H9 (cell line): ENCODE measurements around the gene PRTN3. TPM values are rescaled to one million over a fixed set of nuclear protein-coding genes. Genes with fewer than 3 reads are reported as not detected.
A peak's percentile ranks its signal among the peaks of the same experiment; 100 is the strongest.

ENCODE experiments used
- DNase-seq: peaks from one replicate; pipeline ENCODE4 v3.0.0-alpha.2; 2017
- H2AFZ ChIP-seq: one replicate; pipeline ENCODE4 v1.6.1; 2013; ENCODE audit warnings: mild to moderate bottlenecking, low read length, control low read depth, moderate library complexity
- H2AK5ac ChIP-seq: 2 replicates; pipeline ENCODE4 v1.6.1; 2013; ENCODE audit warnings: low read length, control low read depth, mixed read lengths; ENCODE audit not compliant: insufficient read length
- H2BK120ac ChIP-seq: one replicate; pipeline ENCODE4 v1.6.1; 2013; ENCODE audit warnings: low read depth, mild to moderate bottlenecking, low read length, control low read depth, inconsistent platforms; ENCODE audit not compliant: poor library complexity, severe bottlenecking
- H2BK12ac ChIP-seq: 2 replicates; pipeline ENCODE4 v1.6.1; 2013; ENCODE audit warnings: low read length, control low read depth, mixed read lengths, low read depth; ENCODE audit not compliant: insufficient read length
- H2BK15ac ChIP-seq: 2 replicates; pipeline ENCODE4 v1.6.1; 2013; ENCODE audit warnings: low read depth, low read length, control low read depth
- H2BK20ac ChIP-seq: one replicate; pipeline ENCODE4 v1.6.1; 2013; ENCODE audit warnings: low read depth, mild to moderate bottlenecking, low read length, control low read depth, inconsistent platforms; ENCODE audit not compliant: poor library complexity, severe bottlenecking
- H2BK5ac ChIP-seq: 2 replicates; pipeline ENCODE4 v1.6.1; 2013; ENCODE audit warnings: low read length, control low read depth, mixed read lengths; ENCODE audit not compliant: insufficient read length
- H3K14ac ChIP-seq: 2 replicates; pipeline ENCODE4 v1.6.1; 2013; ENCODE audit warnings: low read length, control low read depth; ENCODE audit not compliant: insufficient read depth
- H3K18ac ChIP-seq: 2 replicates; pipeline ENCODE4 v1.6.1; 2013; ENCODE audit warnings: low read depth, mild to moderate bottlenecking, mixed read lengths, low read length, control low read depth; ENCODE audit not compliant: insufficient read length
- H3K23ac ChIP-seq: 2 replicates; pipeline ENCODE4 v1.6.1; 2013; ENCODE audit warnings: low read length, control low read depth, mixed read lengths, low read depth; ENCODE audit not compliant: insufficient read length
- H3K23me2 ChIP-seq: 2 replicates; pipeline ENCODE4 v1.6.1; 2013; ENCODE audit warnings: low read depth, mild to moderate bottlenecking, mixed read lengths, low read length, control low read depth; ENCODE audit not compliant: insufficient read length, poor library complexity, severe bottlenecking
- H3K27ac ChIP-seq: 2 replicates; pipeline ENCODE4 v1.5.1; 2013; ENCODE audit warnings: low read length, control low read depth, mixed read lengths, low read depth; ENCODE audit not compliant: insufficient read length
- H3K27me3 ChIP-seq: 2 replicates; pipeline ENCODE4 v1.6.1; 2013; ENCODE audit warnings: low read length, control low read depth, inconsistent platforms; ENCODE audit not compliant: insufficient read depth
- H3K4ac ChIP-seq: 2 replicates; pipeline ENCODE4 v1.6.1; 2013; ENCODE audit warnings: low read depth, mild to moderate bottlenecking, control low read depth, inconsistent platforms, low read length, moderate library complexity
- H3K4me1 ChIP-seq: 2 replicates; pipeline ENCODE4 v1.6.1; 2013; ENCODE audit warnings: low read length, control low read depth, inconsistent platforms; ENCODE audit not compliant: insufficient read depth
- H3K4me2 ChIP-seq: 2 replicates; pipeline ENCODE4 v1.6.1; 2013; ENCODE audit warnings: low read length, control low read depth, mixed read lengths; ENCODE audit not compliant: insufficient read length, insufficient read depth
- H3K56ac ChIP-seq: 2 replicates; pipeline ENCODE4 v1.6.1; 2013; ENCODE audit warnings: low read depth, mild to moderate bottlenecking, mixed read lengths, low read length, control low read depth; ENCODE audit not compliant: insufficient read length
- H3K79me1 ChIP-seq: 2 replicates; pipeline ENCODE4 v1.6.1; 2013; ENCODE audit warnings: low read depth, mild to moderate bottlenecking, moderate library complexity, low read length, control low read depth, inconsistent platforms; ENCODE audit not compliant: insufficient read depth, poor library complexity, severe bottlenecking
- H3K79me2 ChIP-seq: 2 replicates; pipeline ENCODE4 v1.6.1; 2013; ENCODE audit warnings: low read length, control low read depth, inconsistent platforms; ENCODE audit not compliant: insufficient read depth
- H3K9ac ChIP-seq: 2 replicates; pipeline ENCODE4 v1.6.1; 2013; ENCODE audit warnings: low read length, control low read depth, mixed read lengths; ENCODE audit not compliant: insufficient read length; ENCODE audit errors: extremely low read depth
- H3K9me3 ChIP-seq: one replicate; pipeline ENCODE4 v1.6.1; 2013; ENCODE audit warnings: low read depth, low read length, inconsistent platforms; ENCODE audit not compliant: control insufficient read depth
- H3T11ph ChIP-seq: one replicate; pipeline ENCODE4 v1.6.1; 2013; ENCODE audit warnings: mild to moderate bottlenecking, low read length, control low read depth, inconsistent platforms
- H4K20me1 ChIP-seq: one replicate; pipeline ENCODE4 v1.6.1; 2013; ENCODE audit not compliant: control insufficient read depth, insufficient read length, insufficient read depth
- H4K5ac ChIP-seq: 2 replicates; pipeline ENCODE4 v1.6.1; 2013; ENCODE audit warnings: low read depth, mild to moderate bottlenecking, mixed read lengths, low read length, control low read depth; ENCODE audit not compliant: insufficient read length
- H4K8ac ChIP-seq: replicated peaks from 2 replicates; pipeline ENCODE4 v1.6.1; 2013; ENCODE audit warnings: low read length, control low read depth, mixed read lengths, low read depth; ENCODE audit not compliant: insufficient read length
- H4K91ac ChIP-seq: 2 replicates; pipeline ENCODE4 v1.6.1; 2013; ENCODE audit warnings: low read depth, mild to moderate bottlenecking, moderate library complexity, mixed read lengths, low read length, control low read depth; ENCODE audit not compliant: insufficient read length
- H3K27ac Mint-ChIP-seq, 3 experiments: 2 replicates in 2 of 3; 3 replicates in 1 of 3; pipeline ENCODE4 v1.8.0; 2020 to 2021; ENCODE audit warnings: mixed read lengths in 3 of 3, mild to moderate bottlenecking in 1 of 3, moderate library complexity in 1 of 3
- H3K27me3 Mint-ChIP-seq: 2 replicates; pipeline ENCODE4 v1.8.0; 2021; ENCODE audit warnings: low read depth, mild to moderate bottlenecking, moderate library complexity, mixed read lengths
- H3K36me3 Mint-ChIP-seq, 3 experiments: 2 replicates in 2 of 3; 3 replicates in 1 of 3; pipeline ENCODE4 v1.8.0; 2020 to 2021; ENCODE audit warnings: low read depth in 3 of 3, mixed read lengths in 3 of 3; ENCODE audit not compliant: insufficient read depth in 1 of 3
- H3K4me1 Mint-ChIP-seq, 2 experiments: 2 replicates each; pipeline ENCODE4 v1.8.0; 2020; ENCODE audit warnings: mixed read lengths in 2 of 2
- H3K4me3 Mint-ChIP-seq, 2 experiments: 2 replicates in 1 of 2; 3 replicates in 1 of 2; pipeline ENCODE4 v1.8.0; 2020 to 2021; ENCODE audit warnings: mild to moderate bottlenecking in 2 of 2, mixed read lengths in 2 of 2, moderate library complexity in 1 of 2
- H3K9me3 Mint-ChIP-seq, 2 experiments: 2 replicates in 1 of 2; 3 replicates in 1 of 2; pipeline ENCODE4 v1.8.0; 2020; ENCODE audit warnings: mild to moderate bottlenecking in 2 of 2, mixed read lengths in 2 of 2, moderate library complexity in 1 of 2
- WGBS: extraction: QIAGEN DNeasy Blood & Tissue Kit; methylation state at CpG from one replicate; pipeline ENCODE4 v1.1.7; 2013; ENCODE audit warnings: missing lambda C conversion rate, low lambda C conversion rate, mixed read lengths; ENCODE audit not compliant: insufficient read length; ENCODE audit errors: extremely low coverage; 5-methylcytosine and 5-hydroxymethylcytosine counted together
- total RNA-seq: library from RNA; stranded (reverse); gene quantifications from 2 replicates; pipeline ENCODE4 v1.2.1, GENCODE V29; 2021
- TF ChIP-seq, protein P1 (sequence below): fragments of 200-600 bp; sonication (generic); conservative IDR thresholded peaks from 3 replicates; pipeline ENCODE4 v1.8.0; 2021; ENCODE audit warnings: antibody characterized with exemption, mild to moderate bottlenecking

The PRTN3 gene
- total RNA-seq, 1 experiment from 2014 or later, result 0.31 TPM

DNA sequence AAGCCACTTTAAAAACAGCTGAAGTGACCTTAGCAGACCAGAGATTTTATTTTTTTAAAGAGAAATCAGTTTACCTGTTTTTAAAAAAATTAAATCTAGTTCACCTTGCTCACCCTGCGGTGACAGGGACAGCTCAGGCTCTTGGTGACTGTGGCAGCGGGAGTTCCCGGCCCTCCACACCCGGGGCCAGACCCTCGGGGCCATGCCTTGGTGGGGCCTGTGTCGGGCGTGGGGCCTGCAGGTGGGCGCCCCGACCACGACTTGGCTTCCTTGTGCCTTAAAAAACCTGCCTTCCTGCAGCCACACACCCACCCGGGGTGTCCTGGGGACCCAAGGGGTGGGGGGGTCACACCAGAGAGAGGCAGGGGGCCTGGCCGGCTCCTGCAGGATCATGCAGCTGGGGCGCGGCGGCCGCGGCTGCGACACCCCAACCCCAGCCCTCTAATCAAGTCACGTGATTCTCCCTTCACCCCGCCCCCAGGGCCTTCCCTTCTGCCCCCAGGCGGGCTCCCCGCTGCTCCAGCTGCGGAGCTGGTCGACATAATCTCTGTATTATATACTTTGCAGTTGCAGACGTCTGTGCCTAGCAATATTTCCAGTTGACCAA, 29.8 kb upstream of the PRTN3 start:
- no peaks in the 10 kb centered on the region for H3K79me2 ChIP-seq
- H3K27ac Mint-ChIP-seq, result peak overlapping the region in 1 of 3 experiments; percentile 91; a peak in 2 of 7 replicates

More for the DNA sequence above, 29.8 kb upstream of the PRTN3 start:
- Mint-ChIP-seq H3K4me1 (0 out of 4 replicates have a peak, but pooled peaks cover 0 to 3% of the 10 kb centered on the region in 2 experiments), H3K27me3 (peaks cover 3% of the 10 kb centered on the region; the same call in 1 of the 2 replicates), H3K36me3 (peaks cover 37 to 63% (median 61%) of the 10 kb centered on the region in 3 experiments), H3K4me3 (no peak overlapping the region), H3K9me3 (no peaks in the 10 kb centered on the region; a peak in 1 of 5 replicates)
- no peak overlapping the region for H3K14ac ChIP-seq
- no peaks in the 10 kb centered on the region for H3K4me1 ChIP-seq
- H2BK120ac ChIP-seq, result no peak overlapping the region
- TF ChIP-seq, protein P1, sequence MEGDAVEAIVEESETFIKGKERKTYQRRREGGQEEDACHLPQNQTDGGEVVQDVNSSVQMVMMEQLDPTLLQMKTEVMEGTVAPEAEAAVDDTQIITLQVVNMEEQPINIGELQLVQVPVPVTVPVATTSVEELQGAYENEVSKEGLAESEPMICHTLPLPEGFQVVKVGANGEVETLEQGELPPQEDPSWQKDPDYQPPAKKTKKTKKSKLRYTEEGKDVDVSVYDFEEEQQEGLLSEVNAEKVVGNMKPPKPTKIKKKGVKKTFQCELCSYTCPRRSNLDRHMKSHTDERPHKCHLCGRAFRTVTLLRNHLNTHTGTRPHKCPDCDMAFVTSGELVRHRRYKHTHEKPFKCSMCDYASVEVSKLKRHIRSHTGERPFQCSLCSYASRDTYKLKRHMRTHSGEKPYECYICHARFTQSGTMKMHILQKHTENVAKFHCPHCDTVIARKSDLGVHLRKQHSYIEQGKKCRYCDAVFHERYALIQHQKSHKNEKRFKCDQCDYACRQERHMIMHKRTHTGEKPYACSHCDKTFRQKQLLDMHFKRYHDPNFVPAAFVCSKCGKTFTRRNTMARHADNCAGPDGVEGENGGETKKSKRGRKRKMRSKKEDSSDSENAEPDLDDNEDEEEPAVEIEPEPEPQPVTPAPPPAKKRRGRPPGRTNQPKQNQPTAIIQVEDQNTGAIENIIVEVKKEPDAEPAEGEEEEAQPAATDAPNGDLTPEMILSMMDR, result no peak
- no peak overlapping the region for H3K18ac ChIP-seq
- H4K8ac ChIP-seq, result no peak overlapping the region
- H4K5ac ChIP-seq, result no peak overlapping the region
- H3K9me3 ChIP-seq, result no peaks in the 10 kb centered on the region
- peak; percentile 38 for DNase-seq
- H2BK15ac ChIP-seq, result no peak overlapping the region
- H3K27me3 ChIP-seq, result no peaks in the 10 kb centered on the region
- no peak overlapping the region for H3K56ac ChIP-seq
- no peak overlapping the region for H3K9ac ChIP-seq
- H3K4ac ChIP-seq, result no peak overlapping the region
- H2BK12ac ChIP-seq, result no peak overlapping the region
- no peak overlapping the region for H2BK5ac ChIP-seq
- H3K23me2 ChIP-seq, result no peaks in the 10 kb centered on the region
- H3K23ac ChIP-seq, result no peak overlapping the region
- WGBS, result no CpG with 5 or more reads among the region's 25 CpGs
- H4K91ac ChIP-seq, result no peak overlapping the region
- H2AK5ac ChIP-seq, result no peak overlapping the region
- H4K20me1 ChIP-seq, result no peaks in the 10 kb centered on the region
- H3T11ph ChIP-seq, result no peak overlapping the region
- no peak overlapping the region for H2BK20ac ChIP-seq
- H3K27ac ChIP-seq, result no peak overlapping the region
- no peak overlapping the region for H3K4me2 ChIP-seq
- H3K79me1 ChIP-seq, result peaks cover 4% of the 10 kb centered on the region
- no peak overlapping the region for H2AFZ ChIP-seq
